ENCODE results near the gene KRTAP1-5. TPM values are rescaled to one million over a fixed set of nuclear protein-coding genes. Genes with fewer than 3 reads are reported as not detected.

KRTAP1-5 gene
- polyA plus RNA-seq, 1 of the 3 experiments (the other 2 are of a cell fraction), result not detected

DNA sequence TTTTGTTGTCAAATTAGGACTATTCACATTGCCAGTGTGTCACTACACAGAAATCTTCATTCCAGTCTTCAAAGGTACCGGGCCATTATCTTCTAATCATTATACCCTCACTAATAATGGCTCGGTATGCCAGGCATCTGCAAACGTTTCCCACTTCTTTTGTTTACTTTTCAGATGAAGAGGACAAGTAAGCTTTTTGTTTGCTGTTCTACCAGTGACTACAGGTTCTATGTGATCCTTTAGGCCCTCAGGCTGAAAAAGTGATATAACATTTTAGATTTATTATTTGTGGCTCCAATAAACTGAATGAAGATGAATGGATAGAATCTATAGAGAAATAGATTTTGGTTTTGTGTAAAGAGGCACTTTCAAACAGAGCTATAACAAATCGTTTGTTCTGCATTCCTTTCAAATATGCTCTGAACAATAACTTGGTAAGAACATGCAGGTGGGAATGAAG is 17.7 kb downstream of the KRTAP1-5 start:
- Histone ChIP-seq H3F3A (replicated peaks; ENCODE audit: insufficient read depth) (no peaks in the 10 kb centered on the region), H3K79me2 (ENCODE audit: insufficient read depth) (no peaks in the 10 kb centered on the region), H3K9me2 (no peaks in the 10 kb centered on the region), H3K4me3 (ENCODE audit: low read depth in 2 of 2, low read length in 1 of 2) (no peak overlapping the region), H2AFZ (ENCODE audit: low read depth) (no peak overlapping the region), H3K9ac (no peak overlapping the region), H3K27ac (ENCODE audit: low read depth in 2 of 2, low read length in 1 of 2) (no peak overlapping the region), H3K4me2 (no peak overlapping the region), H3K9me3 (no peaks in the 10 kb centered on the region), H3K4me1 (ENCODE audit: control insufficient read depth in 1 of 2, insufficient read depth in 2 of 2, low read depth in 1 of 2, low read length in 1 of 2) (no peaks in the 10 kb centered on the region), H4K20me1 (ENCODE audit: insufficient read depth) (no peaks in the 10 kb centered on the region), H3K27me3 (ENCODE audit: insufficient read depth) (peaks cover 30% of the 10 kb centered on the region; the same call in 1 of the 2 replicates), H3K36me3 (replicated peaks in 1 of 2; ENCODE audit: control insufficient read depth in 1 of 2, insufficient read depth in 2 of 2, low read length in 1 of 2) (no peaks in the 10 kb centered on the region)
- WGBS (ENCODE audit: low lambda C conversion rate), result 3% methylated on average over 4 of the region's 4 CpGs
- TF ChIP-seq TEAD4 (IDR thresholded peaks at IDR 0.05; ENCODE audit: borderline replicate concordance, insufficient read depth) (no peak), YY1 (IDR thresholded peaks at IDR 0.05; ENCODE audit: low read depth) (no peak), POLR2AphosphoS5 (IDR thresholded peaks at IDR 0.05; ENCODE audit: low read depth, low read length) (no peak)
- TF ChIP-seq, protein P1, sequence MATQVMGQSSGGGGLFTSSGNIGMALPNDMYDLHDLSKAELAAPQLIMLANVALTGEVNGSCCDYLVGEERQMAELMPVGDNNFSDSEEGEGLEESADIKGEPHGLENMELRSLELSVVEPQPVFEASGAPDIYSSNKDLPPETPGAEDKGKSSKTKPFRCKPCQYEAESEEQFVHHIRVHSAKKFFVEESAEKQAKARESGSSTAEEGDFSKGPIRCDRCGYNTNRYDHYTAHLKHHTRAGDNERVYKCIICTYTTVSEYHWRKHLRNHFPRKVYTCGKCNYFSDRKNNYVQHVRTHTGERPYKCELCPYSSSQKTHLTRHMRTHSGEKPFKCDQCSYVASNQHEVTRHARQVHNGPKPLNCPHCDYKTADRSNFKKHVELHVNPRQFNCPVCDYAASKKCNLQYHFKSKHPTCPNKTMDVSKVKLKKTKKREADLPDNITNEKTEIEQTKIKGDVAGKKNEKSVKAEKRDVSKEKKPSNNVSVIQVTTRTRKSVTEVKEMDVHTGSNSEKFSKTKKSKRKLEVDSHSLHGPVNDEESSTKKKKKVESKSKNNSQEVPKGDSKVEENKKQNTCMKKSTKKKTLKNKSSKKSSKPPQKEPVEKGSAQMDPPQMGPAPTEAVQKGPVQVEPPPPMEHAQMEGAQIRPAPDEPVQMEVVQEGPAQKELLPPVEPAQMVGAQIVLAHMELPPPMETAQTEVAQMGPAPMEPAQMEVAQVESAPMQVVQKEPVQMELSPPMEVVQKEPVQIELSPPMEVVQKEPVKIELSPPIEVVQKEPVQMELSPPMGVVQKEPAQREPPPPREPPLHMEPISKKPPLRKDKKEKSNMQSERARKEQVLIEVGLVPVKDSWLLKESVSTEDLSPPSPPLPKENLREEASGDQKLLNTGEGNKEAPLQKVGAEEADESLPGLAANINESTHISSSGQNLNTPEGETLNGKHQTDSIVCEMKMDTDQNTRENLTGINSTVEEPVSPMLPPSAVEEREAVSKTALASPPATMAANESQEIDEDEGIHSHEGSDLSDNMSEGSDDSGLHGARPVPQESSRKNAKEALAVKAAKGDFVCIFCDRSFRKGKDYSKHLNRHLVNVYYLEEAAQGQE (IDR thresholded peaks at IDR 0.05; ENCODE audit: low read depth, low read length), result no peak
- TF ChIP-seq, protein P2, sequence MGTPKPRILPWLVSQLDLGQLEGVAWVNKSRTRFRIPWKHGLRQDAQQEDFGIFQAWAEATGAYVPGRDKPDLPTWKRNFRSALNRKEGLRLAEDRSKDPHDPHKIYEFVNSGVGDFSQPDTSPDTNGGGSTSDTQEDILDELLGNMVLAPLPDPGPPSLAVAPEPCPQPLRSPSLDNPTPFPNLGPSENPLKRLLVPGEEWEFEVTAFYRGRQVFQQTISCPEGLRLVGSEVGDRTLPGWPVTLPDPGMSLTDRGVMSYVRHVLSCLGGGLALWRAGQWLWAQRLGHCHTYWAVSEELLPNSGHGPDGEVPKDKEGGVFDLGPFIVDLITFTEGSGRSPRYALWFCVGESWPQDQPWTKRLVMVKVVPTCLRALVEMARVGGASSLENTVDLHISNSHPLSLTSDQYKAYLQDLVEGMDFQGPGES (IDR thresholded peaks at IDR 0.05; ENCODE audit: low read depth, low read length), result no peak
- TF ChIP-seq, protein P3, sequence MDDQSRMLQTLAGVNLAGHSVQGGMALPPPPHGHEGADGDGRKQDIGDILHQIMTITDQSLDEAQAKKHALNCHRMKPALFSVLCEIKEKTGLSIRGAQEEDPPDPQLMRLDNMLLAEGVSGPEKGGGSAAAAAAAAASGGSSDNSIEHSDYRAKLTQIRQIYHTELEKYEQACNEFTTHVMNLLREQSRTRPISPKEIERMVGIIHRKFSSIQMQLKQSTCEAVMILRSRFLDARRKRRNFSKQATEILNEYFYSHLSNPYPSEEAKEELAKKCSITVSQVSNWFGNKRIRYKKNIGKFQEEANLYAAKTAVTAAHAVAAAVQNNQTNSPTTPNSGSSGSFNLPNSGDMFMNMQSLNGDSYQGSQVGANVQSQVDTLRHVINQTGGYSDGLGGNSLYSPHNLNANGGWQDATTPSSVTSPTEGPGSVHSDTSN (IDR thresholded peaks at IDR 0.05), result no peak
- no peak for DNase-seq
- ChIA-PET POLR2A (no interaction called here), CTCF (interaction anchor here (0.6 kb wide), 1 partner anchor 73 kb away, joined by 3 read pairs; no protein-coding TSS in a partner anchor)

DNA sequence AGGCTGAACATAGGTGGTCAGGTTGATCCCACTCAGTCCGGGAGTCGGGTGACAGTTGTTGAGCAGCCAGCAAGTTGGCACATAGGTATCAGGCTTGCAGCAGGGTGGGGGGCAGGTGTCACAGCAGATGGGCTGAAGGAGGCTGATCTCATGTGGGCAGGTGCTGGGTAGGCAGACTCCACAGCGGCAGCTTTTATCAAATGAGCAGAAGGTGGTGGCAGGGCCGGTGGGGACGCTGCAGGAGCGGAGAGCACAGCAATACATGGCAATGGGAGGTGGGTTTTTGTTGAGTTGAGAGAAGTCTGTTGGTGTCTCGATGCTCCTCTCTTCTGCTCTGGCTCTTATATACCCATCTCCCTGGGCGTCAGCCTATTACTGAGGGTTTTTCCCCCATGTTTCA is 18.2 kb downstream of the KRTAP1-5 start, which contains the start of gene KRTAP3-1:
Gene KRTAP3-1, minus strand, starts transcription at position 318 of the 400 bp plus-strand sequence. Its CDS starts 54 bp downstream, at position 264.
- CTCF ChIA-PET, result no interaction called here
- TF ChIP-seq, protein P1 (IDR thresholded peaks at IDR 0.05; ENCODE audit: low read depth, low read length), result no peak
- TF ChIP-seq FOSL2 (IDR thresholded peaks at IDR 0.05; ENCODE audit: borderline replicate concordance, low read depth), result no peak
- no peak for TF ChIP-seq FOXM1 (IDR thresholded peaks at IDR 0.05; ENCODE audit: low read depth)
- no peak for TF ChIP-seq POLR2AphosphoS5 (IDR thresholded peaks at IDR 0.05; ENCODE audit: low read depth, low read length)
- TF ChIP-seq NRF1 (IDR thresholded peaks at IDR 0.05; ENCODE audit: low read depth, low read length), result no peak
- TF ChIP-seq SMC3 (IDR thresholded peaks at IDR 0.05; ENCODE audit: low read depth, low read length), result no peak
- TF ChIP-seq, protein P4, sequence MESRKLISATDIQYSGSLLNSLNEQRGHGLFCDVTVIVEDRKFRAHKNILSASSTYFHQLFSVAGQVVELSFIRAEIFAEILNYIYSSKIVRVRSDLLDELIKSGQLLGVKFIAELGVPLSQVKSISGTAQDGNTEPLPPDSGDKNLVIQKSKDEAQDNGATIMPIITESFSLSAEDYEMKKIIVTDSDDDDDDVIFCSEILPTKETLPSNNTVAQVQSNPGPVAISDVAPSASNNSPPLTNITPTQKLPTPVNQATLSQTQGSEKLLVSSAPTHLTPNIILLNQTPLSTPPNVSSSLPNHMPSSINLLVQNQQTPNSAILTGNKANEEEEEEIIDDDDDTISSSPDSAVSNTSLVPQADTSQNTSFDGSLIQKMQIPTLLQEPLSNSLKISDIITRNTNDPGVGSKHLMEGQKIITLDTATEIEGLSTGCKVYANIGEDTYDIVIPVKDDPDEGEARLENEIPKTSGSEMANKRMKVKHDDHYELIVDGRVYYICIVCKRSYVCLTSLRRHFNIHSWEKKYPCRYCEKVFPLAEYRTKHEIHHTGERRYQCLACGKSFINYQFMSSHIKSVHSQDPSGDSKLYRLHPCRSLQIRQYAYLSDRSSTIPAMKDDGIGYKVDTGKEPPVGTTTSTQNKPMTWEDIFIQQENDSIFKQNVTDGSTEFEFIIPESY (IDR thresholded peaks at IDR 0.05; ENCODE audit: borderline replicate concordance, low read depth), result no peak
- TF ChIP-seq TAF1 (IDR thresholded peaks at IDR 0.05; ENCODE audit: borderline replicate concordance, low read depth, low read length), result no peak
- TF ChIP-seq, protein P5, sequence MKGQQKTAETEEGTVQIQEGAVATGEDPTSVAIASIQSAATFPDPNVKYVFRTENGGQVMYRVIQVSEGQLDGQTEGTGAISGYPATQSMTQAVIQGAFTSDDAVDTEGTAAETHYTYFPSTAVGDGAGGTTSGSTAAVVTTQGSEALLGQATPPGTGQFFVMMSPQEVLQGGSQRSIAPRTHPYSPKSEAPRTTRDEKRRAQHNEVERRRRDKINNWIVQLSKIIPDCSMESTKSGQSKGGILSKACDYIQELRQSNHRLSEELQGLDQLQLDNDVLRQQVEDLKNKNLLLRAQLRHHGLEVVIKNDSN (IDR thresholded peaks at IDR 0.05; ENCODE audit: borderline replicate concordance, low read depth), result no peak

More for the DNA sequence above, 18.2 kb downstream of the KRTAP1-5 start, which contains the start of gene KRTAP3-1:
- Histone ChIP-seq H3K79me2 (ENCODE audit: insufficient read depth) (no peaks in the 10 kb centered on the region), H3K36me3 (replicated peaks in 1 of 2; ENCODE audit: control insufficient read depth in 1 of 2, insufficient read depth in 2 of 2, low read length in 1 of 2) (no peaks in the 10 kb centered on the region), H3K4me2 (no peak within 1 kb of the TSS), H3K4me1 (ENCODE audit: control insufficient read depth in 1 of 2, insufficient read depth in 2 of 2, low read depth in 1 of 2, low read length in 1 of 2) (no peaks in the 10 kb centered on the region), H3F3A (replicated peaks; ENCODE audit: insufficient read depth) (no peaks in the 10 kb centered on the region), H3K9ac (no peak within 1 kb of the TSS), H3K4me3 (ENCODE audit: low read depth in 2 of 2, low read length in 1 of 2) (no peak within 1 kb of the TSS), H3K9me3 (no peaks in the 10 kb centered on the region), H3K27me3 (ENCODE audit: insufficient read depth) (peaks cover 33% of the 10 kb centered on the region; the same call in 1 of the 2 replicates), H3K9me2 (no peaks in the 10 kb centered on the region), H3K27ac (ENCODE audit: low read depth in 2 of 2, low read length in 1 of 2) (no peak within 1 kb of the TSS), H4K20me1 (ENCODE audit: insufficient read depth) (no peaks in the 10 kb centered on the region), H2AFZ (ENCODE audit: low read depth) (no peak within 1 kb of the TSS)
- WGBS (ENCODE audit: low lambda C conversion rate), result 21% methylated on average over 7 of the region's 8 CpGs
- no peak for DNase-seq
- POLR2A ChIA-PET, result no interaction called here

Measured in SK-N-SH (cell line).